WTC11 (cell line): Measurements from ENCODE around the gene CARMIL1. TPM values are rescaled to one million over a fixed set of nuclear protein-coding genes. Genes with fewer than 3 reads are reported as not detected.

ENCODE experiments used
- ATAC-seq: fragments of 200-7000 bp; cut with Tn5 transposase; 2 replicates; pipeline ENCODE4 v1.10.0; 2021; ENCODE audit warnings: mild to moderate bottlenecking, moderate library complexity
- CTCF ChIA-PET: fragments of 300-600 bp; sonication (Branson Sonifier 250); formaldehyde crosslinking; loops from one replicate; lab custom pipeline; 2021; ENCODE audit warnings: antibody characterized with exemption; lab: Charles Lee
- POLR2A ChIA-PET: fragments of 350-600 bp; sonication (Branson Sonifier 250); formaldehyde crosslinking; loops from one replicate; lab custom pipeline; 2021; ENCODE audit warnings: antibody characterized with exemption; lab: Charles Lee
- DNase-seq: peaks from one replicate; pipeline ENCODE4 v3.0.0; 2021; ENCODE audit warnings: low spot score
- H3K27ac Mint-ChIP-seq: 2 replicates; pipeline ENCODE4 v1.8.0; 2021; ENCODE audit warnings: mixed read lengths
- H3K27me3 Mint-ChIP-seq: 2 replicates; pipeline ENCODE4 v1.8.0; 2021; ENCODE audit warnings: low read depth, mild to moderate bottlenecking, moderate library complexity, mixed read lengths
- H3K36me3 Mint-ChIP-seq: 2 replicates; pipeline ENCODE4 v1.8.0; 2021; ENCODE audit warnings: mixed read lengths
- H3K4me1 Mint-ChIP-seq: 2 replicates; pipeline ENCODE4 v1.8.0; 2022; ENCODE audit warnings: mixed read lengths
- H3K4me3 Mint-ChIP-seq: 2 replicates; pipeline ENCODE4 v1.8.0; 2021; ENCODE audit warnings: mild to moderate bottlenecking, moderate library complexity, mixed read lengths
- H3K9me3 Mint-ChIP-seq: 2 replicates; pipeline ENCODE4 v1.8.0; 2021; ENCODE audit warnings: mixed read lengths
- ATF2 ChIP-seq: sonication (generic); formaldehyde crosslinking; IDR thresholded peaks from 2 replicates; pipeline ENCODE4 v1.8.1; 2022; ENCODE audit warnings: low read depth, missing genetic modification reagents, borderline replicate concordance
- CBFB ChIP-seq: sonication (generic); formaldehyde crosslinking; IDR thresholded peaks from 2 replicates; pipeline ENCODE4 v1.8.1; 2022; ENCODE audit warnings: mild to moderate bottlenecking, low read depth, missing genetic modification reagents
- CDX4 ChIP-seq: fragments of 250-450 bp; sonication (Bioruptor Pico); IDR thresholded peaks from 2 replicates; pipeline ENCODE4 v1.9.0; 2021; ENCODE audit warnings: moderate library complexity, mild to moderate bottlenecking, inconsistent platforms, borderline replicate concordance
- EMX1 ChIP-seq: fragments of 250-450 bp; sonication (Bioruptor Pico); IDR thresholded peaks from 2 replicates; pipeline ENCODE4 v1.8.0; 2021; ENCODE audit warnings: mild to moderate bottlenecking
- ESRRA ChIP-seq: sonication (generic); formaldehyde crosslinking; IDR thresholded peaks from 2 replicates; pipeline ENCODE4 v1.8.1; 2022; ENCODE audit warnings: mild to moderate bottlenecking, missing genetic modification reagents, borderline replicate concordance
- FOXP4 ChIP-seq: sonication (generic); formaldehyde crosslinking; IDR thresholded peaks from 2 replicates; pipeline ENCODE4 v1.8.0; 2022; ENCODE audit warnings: mild to moderate bottlenecking, missing genetic modification reagents
- HMGA2 ChIP-seq: fragments of 250-450 bp; sonication (Bioruptor Pico); IDR thresholded peaks from 2 replicates; pipeline ENCODE4 v1.4.0; 2021; ENCODE audit warnings: mild to moderate bottlenecking, moderate library complexity
- IRF2 ChIP-seq: sonication (generic); formaldehyde crosslinking; IDR thresholded peaks from 2 replicates; pipeline ENCODE4 v1.8.0; 2022; ENCODE audit warnings: low read depth, missing genetic modification reagents, borderline replicate concordance
- STAT6 ChIP-seq: sonication (generic); formaldehyde crosslinking; conservative IDR thresholded peaks from 2 replicates; pipeline ENCODE4 v1.8.1; 2023; ENCODE audit warnings: mild to moderate bottlenecking, low read depth, missing genetic modification reagents, moderate library complexity
- TEAD1 ChIP-seq: sonication (generic); formaldehyde crosslinking; IDR thresholded peaks from 2 replicates; pipeline ENCODE4 v1.8.0; 2022; ENCODE audit warnings: mild to moderate bottlenecking, missing genetic modification reagents
- ZMAT4 ChIP-seq: fragments of 250-450 bp; sonication (Bioruptor Pico); IDR thresholded peaks from 2 replicates; pipeline ENCODE4 v1.9.0; 2021; ENCODE audit warnings: mild to moderate bottlenecking
- ZNF317 ChIP-seq: sonication (generic); formaldehyde crosslinking; IDR thresholded peaks from 2 replicates; pipeline ENCODE4 v1.8.1; 2023; ENCODE audit warnings: low read depth, mild to moderate bottlenecking, moderate library complexity, missing genetic modification reagents, borderline replicate concordance
- ZNF425 ChIP-seq: fragments of 250-450 bp; sonication (Bioruptor Pico); conservative IDR thresholded peaks from 2 replicates; pipeline ENCODE4 v1.9.0; 2021; ENCODE audit warnings: mild to moderate bottlenecking
- total RNA-seq: library from RNA; stranded (reverse); gene quantifications from 3 replicates; pipeline ENCODE4 v1.2.3, GENCODE V29; 2021

Gene CARMIL1
- total RNA-seq, 1 experiment from 2014 or later, result 36.2 TPM

- TF ChIP-seq CDX4 (CRISPR knock-in tag), result no peak
- TF ChIP-seq TEAD1 (CRISPR knock-in tag), result no peak
Measured at GRCh38 chr6:25371037-25371347, 91.8 kb downstream of the CARMIL1 start (continued).

- Mint-ChIP-seq H3K36me3 (peaks cover 4% of the 10 kb centered on the region; the same call in 1 of the 2 replicates), H3K27ac (no peak overlapping the region), H3K4me3 (no peak overlapping the region), H3K9me3 (peaks cover 18% of the 10 kb centered on the region), H3K4me1 (peaks cover 43% of the 10 kb centered on the region), H3K27me3 (no peaks in the 10 kb centered on the region)
- ChIA-PET CTCF (no interaction called here), POLR2A (no interaction called here)
- DNase-seq, result no peak
- ATAC-seq, result no peak
- TF ChIP-seq HMGA2, result no peak
- no peak for TF ChIP-seq CBFB (CRISPR knock-in tag)
- no peak for TF ChIP-seq EMX1 (CRISPR knock-in tag)
- TF ChIP-seq ZNF317, result peak; percentile 83; the same call in 1 of the 2 replicates
Measured at GRCh38 chr6:25375125-25375524, 96.0 kb downstream of the CARMIL1 start.

GRCh38 chr6:25377664-25378063 is 98.5 kb downstream of the CARMIL1 start:
- Mint-ChIP-seq H3K27ac (0 out of 2 replicates have a peak overlapping the region, but pooled peaks have one; percentile 18), H3K4me1 (peaks cover 19% of the 10 kb centered on the region), H3K36me3 (peaks cover 14% of the 10 kb centered on the region), H3K4me3 (no peak overlapping the region), H3K9me3 (peaks cover 32% of the 10 kb centered on the region), H3K27me3 (no peaks in the 10 kb centered on the region)
- ATAC-seq, result no peak
- DNase-seq, result no peak
- CTCF ChIA-PET, result interaction anchor here (0.6 kb wide), 1 partner anchor 42 kb away, joined by 3 read pairs; no protein-coding TSS in a partner anchor
- TF ChIP-seq ZNF425 (CRISPR knock-in tag) (no peak), FOXP4 (no peak), ZMAT4 (CRISPR knock-in tag) (no peak), STAT6 (no peak), ATF2 (no peak), IRF2 (CRISPR knock-in tag) (no peak), ESRRA (CRISPR knock-in tag) (no peak)
- POLR2A ChIA-PET, result no interaction called here
